ENCODE measurements around the gene CALML6. TPM values are rescaled to one million over a fixed set of nuclear protein-coding genes. Genes with fewer than 3 reads are reported as not detected.

CALML6 gene
- total and polyA plus RNA-seq, 10 of the 15 experiments (the other 5 are each of a cell fraction or from before 2014, with no cell fraction given), result 0.07 to 1.3 (median 0.21) TPM; not detected in 5

DNA sequence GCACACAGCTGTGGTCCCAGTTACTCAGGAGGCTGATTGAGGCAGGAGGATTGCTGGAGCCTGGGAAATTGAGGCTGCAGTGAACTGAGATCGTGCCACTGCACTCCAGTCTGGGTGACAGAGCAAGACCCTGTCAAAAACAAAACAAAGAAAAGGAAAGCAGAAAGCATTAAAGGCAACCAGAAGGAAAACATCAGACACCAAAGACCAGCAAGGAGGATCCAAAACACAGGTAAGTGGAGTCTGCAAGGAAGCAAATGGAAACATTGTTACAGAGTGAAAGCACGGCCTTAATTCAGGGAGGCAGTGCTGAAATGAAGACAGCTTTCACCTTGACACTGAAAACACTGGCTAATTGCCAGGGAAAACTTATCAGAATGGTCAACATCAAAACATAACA is 47.7 kb downstream of the CALML6 start:
- Histone ChIP-seq H3K9me3 (replicated peaks; ENCODE audit: control insufficient read depth, insufficient read depth, low read length) (no peaks in the 10 kb centered on the region), H3K9ac (ENCODE audit: control insufficient read depth, insufficient read depth, low read length) (no peak overlapping the region), H4K20me1 (ENCODE audit: control insufficient read depth, insufficient read depth) (no peaks in the 10 kb centered on the region), H3K36me3 (ENCODE audit: control insufficient read depth in 2 of 2, insufficient read depth in 2 of 2, low read length in 1 of 2) (no peaks in the 10 kb centered on the region), H3K4me3 (no peak overlapping the region), H3K4me2 (ENCODE audit: control insufficient read depth, insufficient read depth) (no peak overlapping the region), H2AFZ (ENCODE audit: control insufficient read depth, low read depth, low read length) (no peak overlapping the region), H3K4me1 (ENCODE audit: control insufficient read depth, insufficient read depth, low read length) (no peaks in the 10 kb centered on the region), H3K27me3 (replicated peaks in 1 of 2; ENCODE audit: control insufficient read depth in 2 of 2, insufficient read depth in 2 of 2, low read length in 1 of 2) (peaks cover 0 to 3% of the 10 kb centered on the region in 2 experiments; a peak in 2 of 4 replicates), H3K27ac (ENCODE audit: control insufficient read depth, insufficient read depth) (no peak overlapping the region), H3K79me2 (ENCODE audit: control insufficient read depth, insufficient read depth, low read length) (no peaks in the 10 kb centered on the region)
- no peak for FAIRE-seq
- in situ Hi-C loops (cut with MboI) (loop anchor here (25.0 kb wide), 1 partner anchor 825 kb away; no protein-coding TSS in a partner anchor), intact Hi-C loops (cut with micrococcal nuclease; ENCODE audit: unreplicated experiment) (loop anchor here (5.0 kb wide), 1 partner anchor 210 kb away; no protein-coding TSS in a partner anchor)
- ChIA-PET POLR2A (no interaction called here), RAD21 (ENCODE audit: unreplicated experiment) (no interaction called here), CTCF (no interaction called here), SMC1A (ENCODE audit: uncharacterized antibody, unreplicated experiment) (no interaction called here)
- ATAC-seq, result no peak
- WGBS (ENCODE audit: insufficient coverage, insufficient replicate concordance, low lambda C conversion rate, missing lambda C conversion rate), result 25% methylated on average over 2 of the region's 2 CpGs
- no peak for TF ChIP-seq MAX (IDR thresholded peaks at IDR 0.05; ENCODE audit: low read depth, low read length)
- no TSS peak for BruUV-seq (replicated peaks)
- no peak for DNase-seq (ENCODE audit: low read depth, low spot score)

GRCh38 chr1:1963570-1963969 is 48.5 kb downstream of the CALML6 start:
- no peak overlapping the region for H2AFZ ChIP-seq (ENCODE audit: control insufficient read depth, low read depth, low read length)
- FAIRE-seq, result no peak
- RAD21 ChIA-PET (ENCODE audit: unreplicated experiment), result no interaction called here
- peaks cover 0 to 3% of the 10 kb centered on the region in 2 experiments; a peak in 2 of 4 replicates for H3K27me3 ChIP-seq (replicated peaks in 1 of 2; ENCODE audit: control insufficient read depth in 2 of 2, insufficient read depth in 2 of 2, low read length in 1 of 2)
- no peak overlapping the region for H3K27ac ChIP-seq (ENCODE audit: control insufficient read depth, insufficient read depth)
- H3K4me1 ChIP-seq (ENCODE audit: control insufficient read depth, insufficient read depth, low read length), result no peaks in the 10 kb centered on the region
- no peaks in the 10 kb centered on the region for H3K9me3 ChIP-seq (replicated peaks; ENCODE audit: control insufficient read depth, insufficient read depth, low read length)
- intact Hi-C loops (cut with micrococcal nuclease; ENCODE audit: unreplicated experiment), result loop anchor here (5.0 kb wide), 1 partner anchor 209 kb away; no protein-coding TSS in a partner anchor
- no peaks in the 10 kb centered on the region for H3K79me2 ChIP-seq (ENCODE audit: control insufficient read depth, insufficient read depth, low read length)
- in situ Hi-C loops (cut with MboI), result loop anchor here (25.0 kb wide), 1 partner anchor 824 kb away; no protein-coding TSS in a partner anchor
- POLR2A ChIA-PET, result no interaction called here
- no peak for DNase-seq (ENCODE audit: low read depth, low spot score)
- ATAC-seq, result no peak
- H3K4me2 ChIP-seq (ENCODE audit: control insufficient read depth, insufficient read depth), result no peak overlapping the region
- CTCF ChIA-PET, result no interaction called here
- no peaks in the 10 kb centered on the region for H3K36me3 ChIP-seq (ENCODE audit: control insufficient read depth in 2 of 2, insufficient read depth in 2 of 2, low read length in 1 of 2)
- no TSS peak for BruUV-seq (replicated peaks)
- H3K9ac ChIP-seq (ENCODE audit: control insufficient read depth, insufficient read depth, low read length), result no peak overlapping the region
- H3K4me3 ChIP-seq, result no peak overlapping the region
- WGBS (ENCODE audit: insufficient coverage, insufficient replicate concordance, low lambda C conversion rate, missing lambda C conversion rate), result 18% methylated on average over 17 of the region's 17 CpGs
- no peaks in the 10 kb centered on the region for H4K20me1 ChIP-seq (ENCODE audit: control insufficient read depth, insufficient read depth)
- SMC1A ChIA-PET (ENCODE audit: uncharacterized antibody, unreplicated experiment), result no interaction called here
- TF ChIP-seq, protein P1, sequence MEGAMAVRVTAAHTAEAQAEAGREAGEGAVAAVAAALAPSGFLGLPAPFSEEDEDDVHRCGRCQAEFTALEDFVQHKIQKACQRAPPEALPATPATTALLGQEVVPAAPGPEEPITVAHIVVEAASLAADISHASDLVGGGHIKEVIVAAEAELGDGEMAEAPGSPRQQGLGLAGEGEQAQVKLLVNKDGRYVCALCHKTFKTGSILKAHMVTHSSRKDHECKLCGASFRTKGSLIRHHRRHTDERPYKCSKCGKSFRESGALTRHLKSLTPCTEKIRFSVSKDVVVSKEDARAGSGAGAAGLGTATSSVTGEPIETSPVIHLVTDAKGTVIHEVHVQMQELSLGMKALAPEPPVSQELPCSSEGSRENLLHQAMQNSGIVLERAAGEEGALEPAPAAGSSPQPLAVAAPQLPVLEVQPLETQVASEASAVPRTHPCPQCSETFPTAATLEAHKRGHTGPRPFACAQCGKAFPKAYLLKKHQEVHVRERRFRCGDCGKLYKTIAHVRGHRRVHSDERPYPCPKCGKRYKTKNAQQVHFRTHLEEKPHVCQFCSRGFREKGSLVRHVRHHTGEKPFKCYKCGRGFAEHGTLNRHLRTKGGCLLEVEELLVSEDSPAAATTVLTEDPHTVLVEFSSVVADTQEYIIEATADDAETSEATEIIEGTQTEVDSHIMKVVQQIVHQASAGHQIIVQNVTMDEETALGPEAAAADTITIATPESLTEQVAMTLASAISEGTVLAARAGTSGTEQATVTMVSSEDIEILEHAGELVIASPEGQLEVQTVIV (IDR thresholded peaks at IDR 0.05; ENCODE audit: borderline replicate concordance, partially characterized antibody), result no peak
- TF ChIP-seq HSF1 (IDR thresholded peaks at IDR 0.05; ENCODE audit: low read depth, low read length), result no peak
- no peak for TF ChIP-seq BHLHE40 (IDR thresholded peaks at IDR 0.05; ENCODE audit: borderline replicate concordance in 1 of 2, low read depth in 2 of 2, low read length in 1 of 2)
- TF ChIP-seq IRF4 (IDR thresholded peaks at IDR 0.05; ENCODE audit: low read depth, low read length), result no peak
- no peak for TF ChIP-seq ESRRA (IDR thresholded peaks at IDR 0.05; ENCODE audit: low read length)
- TF ChIP-seq CEBPB (IDR thresholded peaks at IDR 0.05; ENCODE audit: borderline replicate concordance in 1 of 2, low read depth in 2 of 2, low read length in 2 of 2), result no peak
- TF ChIP-seq, protein P2, sequence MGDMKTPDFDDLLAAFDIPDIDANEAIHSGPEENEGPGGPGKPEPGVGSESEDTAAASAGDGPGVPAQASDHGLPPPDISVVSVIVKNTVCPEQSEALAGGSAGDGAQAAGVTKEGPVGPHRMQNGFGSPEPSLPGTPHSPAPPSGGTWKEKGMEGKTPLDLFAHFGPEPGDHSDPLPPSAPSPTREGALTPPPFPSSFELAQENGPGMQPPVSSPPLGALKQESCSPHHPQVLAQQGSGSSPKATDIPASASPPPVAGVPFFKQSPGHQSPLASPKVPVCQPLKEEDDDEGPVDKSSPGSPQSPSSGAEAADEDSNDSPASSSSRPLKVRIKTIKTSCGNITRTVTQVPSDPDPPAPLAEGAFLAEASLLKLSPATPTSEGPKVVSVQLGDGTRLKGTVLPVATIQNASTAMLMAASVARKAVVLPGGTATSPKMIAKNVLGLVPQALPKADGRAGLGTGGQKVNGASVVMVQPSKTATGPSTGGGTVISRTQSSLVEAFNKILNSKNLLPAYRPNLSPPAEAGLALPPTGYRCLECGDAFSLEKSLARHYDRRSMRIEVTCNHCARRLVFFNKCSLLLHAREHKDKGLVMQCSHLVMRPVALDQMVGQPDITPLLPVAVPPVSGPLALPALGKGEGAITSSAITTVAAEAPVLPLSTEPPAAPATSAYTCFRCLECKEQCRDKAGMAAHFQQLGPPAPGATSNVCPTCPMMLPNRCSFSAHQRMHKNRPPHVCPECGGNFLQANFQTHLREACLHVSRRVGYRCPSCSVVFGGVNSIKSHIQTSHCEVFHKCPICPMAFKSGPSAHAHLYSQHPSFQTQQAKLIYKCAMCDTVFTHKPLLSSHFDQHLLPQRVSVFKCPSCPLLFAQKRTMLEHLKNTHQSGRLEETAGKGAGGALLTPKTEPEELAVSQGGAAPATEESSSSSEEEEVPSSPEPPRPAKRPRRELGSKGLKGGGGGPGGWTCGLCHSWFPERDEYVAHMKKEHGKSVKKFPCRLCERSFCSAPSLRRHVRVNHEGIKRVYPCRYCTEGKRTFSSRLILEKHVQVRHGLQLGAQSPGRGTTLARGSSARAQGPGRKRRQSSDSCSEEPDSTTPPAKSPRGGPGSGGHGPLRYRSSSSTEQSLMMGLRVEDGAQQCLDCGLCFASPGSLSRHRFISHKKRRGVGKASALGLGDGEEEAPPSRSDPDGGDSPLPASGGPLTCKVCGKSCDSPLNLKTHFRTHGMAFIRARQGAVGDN (IDR thresholded peaks at IDR 0.05), result no peak

Data from GM12878 (cell line).